GM19397 (cell line): ENCODE results near the gene SQSTM1.
"Not testable (repeated sequence)": the region's sequence is repeated elsewhere in the genome, so short reads cannot be mapped to it uniquely, and the experiment has no call there.

Experiments
- ATAC-seq: cut with Tn5 transposase; IDR thresholded peaks from one replicate; pipeline ENCODE4 v1.9.1; 2021; ENCODE audit warnings: mild to moderate bottlenecking, moderate library complexity; ENCODE audit not compliant: unreplicated experiment

The SQSTM1 gene

DNA sequence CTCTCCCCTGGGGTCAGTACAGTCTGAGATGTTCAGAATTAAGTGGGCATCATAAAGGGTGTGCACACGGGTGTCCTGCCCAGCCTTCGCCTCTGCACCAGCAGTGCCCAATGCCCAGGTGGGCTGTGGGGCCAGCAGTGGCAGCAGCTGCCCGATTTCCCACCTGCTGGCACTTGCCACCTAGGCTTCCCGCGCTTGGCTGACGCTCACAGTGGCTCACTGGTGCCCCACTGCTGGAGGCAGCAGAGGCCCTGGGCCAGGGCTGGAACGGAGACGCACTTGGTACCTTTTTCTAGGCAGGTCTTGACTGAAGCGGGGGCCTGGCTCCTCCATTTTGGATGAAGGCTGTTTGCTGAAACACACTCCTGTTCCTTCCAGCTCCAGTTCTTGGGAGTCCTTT is 20.9 kb downstream of the SQSTM1 start:
- ATAC-seq, result no peak

DNA sequence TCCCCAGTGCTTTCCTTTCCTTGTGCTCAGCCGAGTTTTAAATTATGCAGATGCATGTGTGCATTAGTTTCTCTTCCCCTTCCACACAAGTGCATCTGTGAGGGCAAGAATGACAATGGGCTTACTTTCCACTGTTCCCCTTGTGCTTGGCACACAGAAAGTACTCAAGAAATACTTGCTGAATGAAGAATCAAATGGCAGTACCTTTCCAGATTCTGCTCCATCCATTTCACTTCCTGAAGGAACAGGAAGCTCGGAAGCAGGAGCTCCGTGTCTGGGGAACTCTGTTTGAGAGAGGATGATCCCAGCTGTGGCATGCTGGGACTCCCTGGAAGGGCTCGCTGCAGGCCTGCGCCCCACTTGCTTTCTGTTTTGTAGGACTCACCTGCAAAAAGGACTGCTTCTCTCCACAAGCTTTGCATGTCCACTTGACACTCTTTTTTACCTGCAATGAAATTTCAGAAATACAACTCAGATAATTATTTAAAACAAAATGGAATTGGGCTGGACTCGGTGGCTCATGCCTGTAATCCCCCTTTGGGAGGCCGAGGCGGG is 32.4 kb downstream of the SQSTM1 start:
- ATAC-seq, result peak; percentile 83

GRCh38 chr5:179854356-179854755 is 33.7 kb downstream of the SQSTM1 start:
- no peak for ATAC-seq

- peak; percentile 45 for ATAC-seq
Measured at GRCh38 chr5:179858241-179858585, 37.5 kb downstream of the SQSTM1 start.

- ATAC-seq, result peak; percentile 94
Measured at GRCh38 chr5:179858586-179859427, 38.1 kb downstream of the SQSTM1 start, which contains the start of gene MRNIP. TSS of gene MRNIP (minus strand) at chr5:179858817. CDS start at chr5:179858796, 21 bp downstream.

GRCh38 chr5:179860301-179860700 is 39.6 kb downstream of the SQSTM1 start:
- ATAC-seq, result no peak

- no peak for ATAC-seq
Measured at GRCh38 chr5:179862296-179862695, 41.6 kb downstream of the SQSTM1 start.

DNA sequence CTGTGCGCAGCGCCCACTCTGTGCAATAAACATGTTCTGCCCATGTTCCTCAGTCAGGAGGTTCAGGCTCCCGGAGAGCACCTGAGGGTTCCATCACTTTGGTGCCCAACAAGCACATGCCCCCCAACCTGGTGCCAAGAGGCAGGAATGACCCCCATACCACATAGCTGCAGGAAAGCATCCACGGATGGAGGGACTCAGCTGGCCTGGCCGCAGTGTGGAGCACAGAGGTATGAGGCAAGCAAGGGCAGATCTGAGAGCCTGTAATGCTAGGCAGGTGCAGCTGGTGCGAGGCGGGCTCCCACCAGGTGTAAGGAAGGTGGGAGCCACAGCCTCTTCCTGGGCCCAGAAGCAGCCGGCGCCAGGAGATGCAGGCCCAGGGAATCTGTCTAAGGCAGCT is 42.2 kb downstream of the SQSTM1 start:
- ATAC-seq, result no peak

DNA sequence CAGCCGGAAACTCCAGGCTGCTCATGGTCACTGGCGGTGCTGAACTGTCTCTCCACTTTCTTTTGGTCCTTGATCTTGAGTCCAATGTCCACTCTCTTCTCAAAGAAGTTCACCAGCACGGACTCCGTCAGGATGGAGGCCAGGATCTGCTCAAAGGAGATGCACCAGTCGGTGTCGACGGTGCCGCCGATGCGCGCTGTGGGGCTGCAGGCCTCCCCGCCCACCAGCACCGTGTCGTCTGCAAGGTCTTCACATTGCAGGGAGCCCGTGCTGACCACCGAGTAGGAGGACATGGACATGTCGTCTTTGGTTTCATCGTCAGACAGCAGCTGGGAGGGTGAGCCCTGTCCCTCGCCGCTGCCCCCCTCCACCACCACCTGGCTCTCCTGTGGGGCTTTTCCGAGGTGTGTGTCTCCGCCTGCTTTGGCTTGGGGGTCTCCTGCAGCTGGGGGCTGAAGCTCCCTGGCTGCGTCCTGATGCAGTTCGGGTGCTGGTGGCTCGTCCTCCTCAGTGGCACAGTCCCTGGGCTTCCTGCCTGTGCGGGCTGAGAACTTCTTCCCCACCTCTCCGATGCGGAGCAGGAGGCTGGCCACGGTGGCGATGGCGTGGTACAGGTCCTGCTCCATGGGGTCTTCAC is 42.9 kb downstream of the SQSTM1 start:
- no peak for ATAC-seq

GRCh38 chr5:179864686-179865085 is 44.0 kb downstream of the SQSTM1 start:
- ATAC-seq, result no peak

DNA sequence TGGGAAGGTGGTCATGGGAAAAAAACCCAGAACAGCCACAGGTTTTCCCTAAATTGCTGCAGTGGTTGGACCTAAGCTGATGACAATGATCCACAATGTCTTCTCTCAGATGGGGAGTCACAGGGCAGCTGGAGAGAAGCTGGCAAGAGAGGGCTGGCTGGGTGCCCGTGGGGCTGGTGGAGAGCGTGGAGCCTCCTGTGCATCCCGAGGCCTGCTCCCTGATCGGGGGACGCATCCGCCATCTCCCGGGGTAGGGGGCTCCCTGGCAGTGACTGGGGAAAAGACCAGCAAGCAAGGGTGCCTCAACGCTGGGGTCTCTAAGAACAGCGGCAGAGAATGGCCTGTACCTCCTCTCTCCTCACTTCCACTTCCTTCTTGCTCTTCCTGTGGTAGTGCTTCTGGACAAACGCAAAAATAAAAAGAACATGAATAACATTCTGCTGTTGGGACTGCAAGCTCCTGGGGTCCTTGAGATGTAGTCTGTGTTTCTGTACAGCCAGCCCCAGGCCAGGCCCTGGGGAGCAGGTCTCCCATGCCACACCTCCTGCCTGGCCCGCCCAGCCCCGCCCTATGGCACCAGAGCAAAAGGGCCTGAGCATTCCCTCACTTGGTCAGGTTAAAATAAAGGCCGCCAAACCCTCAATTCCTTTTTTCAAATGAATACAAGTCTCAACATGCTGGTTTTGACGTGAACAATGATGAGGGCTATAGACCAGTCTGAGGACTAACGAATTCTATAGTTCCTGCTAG is 45.0 kb downstream of the SQSTM1 start:
- no peak for ATAC-seq

DNA sequence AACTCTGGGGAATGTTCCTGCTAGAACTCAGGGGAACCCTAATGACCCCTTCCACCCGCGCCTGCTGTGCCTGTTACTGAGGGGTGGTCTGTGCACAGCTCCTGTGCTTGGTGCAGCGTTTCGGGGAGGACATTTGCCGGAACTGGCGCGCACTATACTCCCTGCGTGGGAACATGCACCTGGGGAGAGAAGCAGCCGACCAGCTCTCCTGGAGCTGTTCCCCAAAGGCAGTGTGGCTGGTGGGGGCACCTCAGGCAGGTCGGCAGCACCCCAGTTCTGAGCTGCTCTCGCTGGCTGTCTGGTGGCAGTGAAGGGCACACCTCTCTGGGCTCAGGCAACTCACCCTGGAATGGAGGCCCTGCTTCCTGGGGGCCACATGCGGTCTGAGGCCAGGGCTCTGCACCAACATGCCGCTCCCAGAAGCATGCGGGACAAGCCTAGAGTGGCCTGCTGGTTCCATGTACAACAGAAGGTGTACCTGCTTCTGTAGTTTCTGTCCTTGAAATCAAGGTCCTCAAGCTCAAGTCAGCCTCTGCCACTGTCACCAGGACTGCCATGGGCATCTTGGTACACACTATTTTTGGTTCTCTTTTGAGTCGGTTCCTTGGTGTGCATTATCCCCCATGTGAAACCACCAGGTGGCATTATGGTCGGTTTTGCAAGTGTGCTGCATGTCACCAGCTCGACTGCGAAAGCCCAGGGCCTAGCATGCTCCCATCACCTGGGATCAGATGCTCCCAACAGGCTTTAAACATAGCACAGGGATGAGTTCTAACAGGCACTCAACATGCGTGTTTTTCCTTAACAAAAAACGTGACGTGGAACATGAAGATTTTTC is 45.8 kb downstream of the SQSTM1 start:
- no peak for ATAC-seq

GRCh38 chr5:179867079-179867465 is 46.4 kb downstream of the SQSTM1 start:
- no peak for ATAC-seq

- no peak for ATAC-seq
Measured at GRCh38 chr5:179867476-179867875, 46.8 kb downstream of the SQSTM1 start.

DNA sequence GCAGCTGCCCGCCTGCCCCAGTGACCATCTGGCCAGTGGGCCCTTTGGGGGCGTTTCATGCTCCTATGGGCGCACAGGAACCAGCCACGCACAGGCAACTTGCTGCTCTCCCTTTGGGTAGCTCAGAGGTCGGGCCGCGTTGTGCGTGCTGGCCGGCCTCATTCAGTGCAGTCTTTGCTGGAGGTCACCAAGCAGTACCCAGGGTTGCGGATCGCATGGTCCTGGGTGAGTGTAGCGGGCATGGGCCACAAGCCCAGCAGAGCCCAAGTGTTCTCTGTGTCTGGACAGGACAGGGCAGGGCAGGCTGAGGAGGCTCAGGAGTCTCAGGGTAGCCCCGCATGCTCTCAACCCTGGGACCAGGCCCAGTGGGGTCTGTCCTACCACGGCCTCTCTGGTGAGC is 47.8 kb downstream of the SQSTM1 start:
- no peak for ATAC-seq

GRCh38 chr5:179869101-179869500 is 48.4 kb downstream of the SQSTM1 start:
- ATAC-seq, result no peak

GRCh38 chr5:179869641-179870402 is 49.1 kb downstream of the SQSTM1 start:
- no peak for ATAC-seq

GRCh38 chr5:179870403-179870903 is 49.7 kb downstream of the SQSTM1 start:
- no peak for ATAC-seq

GRCh38 chr5:179870952-179871351 is 50.2 kb downstream of the SQSTM1 start:
- no peak for ATAC-seq

GRCh38 chr5:179871533-179871932 is 50.8 kb downstream of the SQSTM1 start:
- ATAC-seq, result not testable (repeated sequence)
